GM23338 (cell line): Measurements from ENCODE around the gene ATF2.

Experiments used
- CREB1 ChIP-seq: fragments of 250-450 bp; sonication (Bioruptor Pico); IDR thresholded peaks from 2 replicates; pipeline ENCODE4 v1.5.0; 2020; ENCODE audit warnings: low read depth, mild to moderate bottlenecking, moderate library complexity
- ETS1 ChIP-seq: IDR thresholded peaks from 2 replicates; pipeline ENCODE4 v1.6.1; 2016; ENCODE audit warnings: antibody characterized with exemption
- EZH2 ChIP-seq: fragments of 200-600 bp; sonication (generic); IDR thresholded peaks from one replicate; pipeline ENCODE4 v1.8.0; 2017; ENCODE audit warnings: antibody characterized with exemption, mild to moderate bottlenecking, low read depth; ENCODE audit not compliant: unreplicated experiment
- EZH2phosphoT487 ChIP-seq: fragments of 200-600 bp; sonication (generic); IDR thresholded peaks from one replicate; pipeline ENCODE4 v1.8.1; 2018; ENCODE audit warnings: antibody characterized with exemption; ENCODE audit not compliant: unreplicated experiment
- JUNB ChIP-seq: IDR thresholded peaks from one replicate; pipeline ENCODE4 v1.6.1; 2016; ENCODE audit warnings: antibody characterized with exemption; ENCODE audit not compliant: unreplicated experiment
- POLR2AphosphoS5 ChIP-seq: IDR thresholded peaks from 2 replicates; pipeline ENCODE4 v1.6.1; 2016; ENCODE audit warnings: antibody characterized with exemption, low read depth
- TF ChIP-seq, protein P1 (sequence below), 2 experiments: fragments of 200-600 bp in 1 of 2; sonication (generic) in 1 of 2; conservative IDR thresholded peaks; 2 replicates each; pipeline versions ENCODE4 v1.5.1 to v1.6.1; 2016 to 2017; ENCODE audit warnings: antibody characterized with exemption in 2 of 2, low read depth in 2 of 2, mild to moderate bottlenecking in 2 of 2, moderate library complexity in 1 of 2
- TF ChIP-seq, protein P2 (sequence below): IDR thresholded peaks from one replicate; pipeline ENCODE4 v1.6.1; 2018; ENCODE audit warnings: antibody characterized with exemption; ENCODE audit not compliant: unreplicated experiment

DNA sequence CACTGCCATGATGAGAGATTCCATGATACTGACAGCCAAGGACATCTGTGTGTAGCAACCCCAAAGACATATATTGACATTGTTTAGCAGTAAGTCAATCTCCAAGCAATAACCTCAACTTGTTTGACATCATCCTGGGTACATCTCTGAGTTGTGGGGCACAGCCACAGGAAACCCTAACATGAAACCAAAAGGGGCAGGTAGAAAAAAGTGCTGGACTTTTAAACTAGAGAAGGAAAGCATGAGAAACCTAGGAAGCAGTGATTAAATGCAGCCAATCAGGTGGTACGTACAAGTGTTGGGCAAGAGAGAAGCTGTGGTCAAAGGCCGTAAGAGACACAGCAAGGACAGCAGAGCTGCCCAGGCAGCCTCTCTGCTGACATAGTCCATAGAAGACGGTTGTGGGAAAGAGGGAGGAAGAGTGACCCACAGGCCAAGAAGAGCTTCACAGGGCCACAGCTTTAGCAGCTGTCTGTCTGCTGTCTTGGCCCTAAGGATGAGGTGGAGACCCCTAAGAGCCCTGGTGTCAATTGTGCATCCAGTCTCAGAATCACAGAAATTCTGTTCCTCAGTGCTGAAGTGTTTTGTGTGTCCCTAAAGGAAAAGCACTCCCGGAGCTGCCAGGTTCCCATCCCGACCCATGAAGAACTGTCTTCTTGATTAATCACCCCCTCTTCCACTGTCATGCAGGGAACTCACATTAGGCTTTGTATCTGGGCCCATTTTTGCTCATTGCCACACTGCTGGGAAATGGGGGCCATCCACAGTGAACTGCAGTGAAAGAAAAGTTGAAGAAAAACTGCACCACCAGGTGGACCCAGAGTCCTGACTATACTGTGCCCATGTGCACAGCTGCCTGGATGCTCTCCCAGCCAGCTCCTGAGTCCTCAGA, 137.4 kb downstream of the ATF2 start:
- TF ChIP-seq POLR2AphosphoS5 = no peak
- no peak for TF ChIP-seq EZH2phosphoT487
- TF ChIP-seq, protein P1, sequence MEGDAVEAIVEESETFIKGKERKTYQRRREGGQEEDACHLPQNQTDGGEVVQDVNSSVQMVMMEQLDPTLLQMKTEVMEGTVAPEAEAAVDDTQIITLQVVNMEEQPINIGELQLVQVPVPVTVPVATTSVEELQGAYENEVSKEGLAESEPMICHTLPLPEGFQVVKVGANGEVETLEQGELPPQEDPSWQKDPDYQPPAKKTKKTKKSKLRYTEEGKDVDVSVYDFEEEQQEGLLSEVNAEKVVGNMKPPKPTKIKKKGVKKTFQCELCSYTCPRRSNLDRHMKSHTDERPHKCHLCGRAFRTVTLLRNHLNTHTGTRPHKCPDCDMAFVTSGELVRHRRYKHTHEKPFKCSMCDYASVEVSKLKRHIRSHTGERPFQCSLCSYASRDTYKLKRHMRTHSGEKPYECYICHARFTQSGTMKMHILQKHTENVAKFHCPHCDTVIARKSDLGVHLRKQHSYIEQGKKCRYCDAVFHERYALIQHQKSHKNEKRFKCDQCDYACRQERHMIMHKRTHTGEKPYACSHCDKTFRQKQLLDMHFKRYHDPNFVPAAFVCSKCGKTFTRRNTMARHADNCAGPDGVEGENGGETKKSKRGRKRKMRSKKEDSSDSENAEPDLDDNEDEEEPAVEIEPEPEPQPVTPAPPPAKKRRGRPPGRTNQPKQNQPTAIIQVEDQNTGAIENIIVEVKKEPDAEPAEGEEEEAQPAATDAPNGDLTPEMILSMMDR (conservative IDR thresholded peaks at IDR 0.05; ENCODE audit: low read depth in 2 of 2) = peak; percentile 61 to 82
- TF ChIP-seq, protein P2, sequence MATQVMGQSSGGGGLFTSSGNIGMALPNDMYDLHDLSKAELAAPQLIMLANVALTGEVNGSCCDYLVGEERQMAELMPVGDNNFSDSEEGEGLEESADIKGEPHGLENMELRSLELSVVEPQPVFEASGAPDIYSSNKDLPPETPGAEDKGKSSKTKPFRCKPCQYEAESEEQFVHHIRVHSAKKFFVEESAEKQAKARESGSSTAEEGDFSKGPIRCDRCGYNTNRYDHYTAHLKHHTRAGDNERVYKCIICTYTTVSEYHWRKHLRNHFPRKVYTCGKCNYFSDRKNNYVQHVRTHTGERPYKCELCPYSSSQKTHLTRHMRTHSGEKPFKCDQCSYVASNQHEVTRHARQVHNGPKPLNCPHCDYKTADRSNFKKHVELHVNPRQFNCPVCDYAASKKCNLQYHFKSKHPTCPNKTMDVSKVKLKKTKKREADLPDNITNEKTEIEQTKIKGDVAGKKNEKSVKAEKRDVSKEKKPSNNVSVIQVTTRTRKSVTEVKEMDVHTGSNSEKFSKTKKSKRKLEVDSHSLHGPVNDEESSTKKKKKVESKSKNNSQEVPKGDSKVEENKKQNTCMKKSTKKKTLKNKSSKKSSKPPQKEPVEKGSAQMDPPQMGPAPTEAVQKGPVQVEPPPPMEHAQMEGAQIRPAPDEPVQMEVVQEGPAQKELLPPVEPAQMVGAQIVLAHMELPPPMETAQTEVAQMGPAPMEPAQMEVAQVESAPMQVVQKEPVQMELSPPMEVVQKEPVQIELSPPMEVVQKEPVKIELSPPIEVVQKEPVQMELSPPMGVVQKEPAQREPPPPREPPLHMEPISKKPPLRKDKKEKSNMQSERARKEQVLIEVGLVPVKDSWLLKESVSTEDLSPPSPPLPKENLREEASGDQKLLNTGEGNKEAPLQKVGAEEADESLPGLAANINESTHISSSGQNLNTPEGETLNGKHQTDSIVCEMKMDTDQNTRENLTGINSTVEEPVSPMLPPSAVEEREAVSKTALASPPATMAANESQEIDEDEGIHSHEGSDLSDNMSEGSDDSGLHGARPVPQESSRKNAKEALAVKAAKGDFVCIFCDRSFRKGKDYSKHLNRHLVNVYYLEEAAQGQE = no peak
- TF ChIP-seq EZH2 = no peak
- no peak for TF ChIP-seq ETS1
- no peak for TF ChIP-seq JUNB
- TF ChIP-seq CREB1 (CRISPR knock-in tag) = no peak
